Measurements from ENCODE around the gene U2SURP.
A peak's percentile ranks its signal among the peaks of the same experiment; 100 is the strongest.
"Not testable (repeated sequence)": the region's sequence is repeated elsewhere in the genome, so short reads cannot be mapped to it uniquely, and the experiment has no call there.

U2SURP gene

GRCh38 chr3:143010024-143010423, 8.7 kb downstream of the U2SURP start:
- DNase-seq (ENCODE audit: low read depth), result no peak
- TF ChIP-seq CTCF (IDR thresholded peaks at IDR 0.05; ENCODE audit: low read depth, low read length, missing control alignments), result no peak
- no peak overlapping the region for H3K4me3 ChIP-seq (ENCODE audit: low read depth, low read length)

GRCh38 chr3:143011705-143012104, 10.3 kb downstream of the U2SURP start:
- H3K4me3 ChIP-seq (ENCODE audit: low read depth, low read length), result no peak overlapping the region
- no peak for TF ChIP-seq CTCF (IDR thresholded peaks at IDR 0.05; ENCODE audit: low read depth, low read length, missing control alignments)
- no peak for DNase-seq (ENCODE audit: low read depth)

DNA sequence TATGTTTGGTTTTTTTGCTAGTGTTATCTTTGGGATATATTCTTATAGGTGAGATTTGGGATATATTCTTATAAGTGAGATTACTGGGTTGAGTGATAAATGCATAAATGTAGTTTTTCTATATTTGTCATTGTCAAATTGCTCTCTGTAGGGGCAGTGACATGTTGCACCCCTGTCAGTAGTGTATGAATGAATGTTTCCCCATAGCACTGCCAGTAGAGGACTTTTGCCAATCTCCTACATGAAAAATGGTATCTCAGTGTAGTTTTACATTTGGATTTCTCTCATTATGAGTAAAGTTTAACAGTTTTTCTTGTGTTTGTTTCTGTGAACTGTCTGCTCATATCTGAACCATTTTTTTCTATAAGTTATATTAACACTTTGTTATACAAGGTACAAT, 13.6 kb downstream of the U2SURP start:
- no peak overlapping the region for H3K4me3 ChIP-seq (ENCODE audit: low read depth, low read length)
- no peak for TF ChIP-seq CTCF (IDR thresholded peaks at IDR 0.05; ENCODE audit: low read depth, low read length, missing control alignments)
- no peak for DNase-seq (ENCODE audit: low read depth)

GRCh38 chr3:143016321-143016972, 15.1 kb downstream of the U2SURP start:
- TF ChIP-seq CTCF (IDR thresholded peaks at IDR 0.05; ENCODE audit: low read depth, low read length, missing control alignments), result peak; percentile 47
- no peak for DNase-seq (ENCODE audit: low read depth)
- no peak overlapping the region for H3K4me3 ChIP-seq (ENCODE audit: low read depth, low read length)

- TF ChIP-seq CTCF (IDR thresholded peaks at IDR 0.05; ENCODE audit: low read depth, low read length, missing control alignments), result no peak
- no peak overlapping the region for H3K4me3 ChIP-seq (ENCODE audit: low read depth, low read length)
- no peak for DNase-seq (ENCODE audit: low read depth)
Measured at GRCh38 chr3:143024351-143024960, 23.1 kb downstream of the U2SURP start.

- no peak overlapping the region for H3K4me3 ChIP-seq (ENCODE audit: low read depth, low read length)
- DNase-seq (ENCODE audit: low read depth), result no peak
- no peak for TF ChIP-seq CTCF (IDR thresholded peaks at IDR 0.05; ENCODE audit: low read depth, low read length, missing control alignments)
Measured at GRCh38 chr3:143031327-143031726, 30.0 kb downstream of the U2SURP start.

GRCh38 chr3:143031796-143032387, 30.5 kb downstream of the U2SURP start:
- DNase-seq (ENCODE audit: low read depth); H3K4me3 ChIP-seq (ENCODE audit: low read depth, low read length): not testable (repeated sequence)

Data from GM12864 (cell line).